Heart left ventricle (tissue), 13 donors: ENCODE measurements around the gene STK24.

Experiments
- CTCF ChIP-seq, 12 donors: fragments of 200-600 bp; sonication (generic) in 4 of 12; IDR thresholded peaks; one replicate each; pipeline versions ENCODE4 v1.5.0 to v1.8.0; 2018 to 2022; ENCODE audit warnings: antibody characterized with exemption in 12 of 12, mild to moderate bottlenecking in 5 of 12
- POLR2A ChIP-seq, 2 donors: fragments of 450-650 bp; IDR thresholded peaks; one replicate each; pipeline ENCODE4 v1.6.1; 2017; ENCODE audit warnings: antibody characterized with exemption in 2 of 2, mild to moderate bottlenecking in 2 of 2, moderate library complexity in 2 of 2
- donor health status: ischemic (EF 13 %, LVEDD 7.1; RV severe dilation, severe dysfunction).
- donor health status: DM: no; HTN: yes; CAD: no.
- donor health status: DM: no; HTN: no; CAD: no.
- donor health status: ischemic (EF 25% LVEDD 6.9; RV normal size, moderate dysfunction).
- donor health status: ischemic (EF 25% LVEDD 5.7; RV mildly dilated, moderate dysfunction).
- donor health status: ischemic (EF 35%, LVEDD 5.7; RV mildly dilated, moderate dysfunction).
- donor health status: nonischemic (EF 11% LVEDD 7.7; RV severe dilation, severe dysfunction).
- donor health status: DM: yes; HTN: yes; CAD: no.
- donor health status: PGD.
- donor health status: ischemic (EF 29% LVEDD 5.4; RV normal size, mild dysfunction).
- donor health status: nonischemic (EF 23%, LVEDD 6.1; RV moderate dilation, normal function).

DNA sequence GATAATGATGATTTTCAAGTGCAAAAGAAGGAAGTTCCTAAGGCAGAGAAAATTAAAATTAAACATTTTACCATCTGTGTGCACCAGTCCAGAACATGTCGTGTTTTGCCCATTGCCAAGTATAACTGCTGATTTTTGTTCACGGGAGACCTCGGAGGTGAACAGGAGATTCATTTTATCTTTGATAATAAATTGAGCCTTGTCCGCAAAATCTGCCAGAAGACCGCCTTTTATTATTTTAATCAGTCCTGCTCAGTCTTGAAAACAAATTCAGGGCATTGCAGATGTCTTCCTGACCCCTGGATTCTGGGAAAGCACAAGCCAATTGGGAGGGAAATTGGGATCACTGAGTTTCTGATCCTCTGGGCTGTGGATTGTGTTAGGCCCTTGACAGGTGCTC, 165.9 kb downstream of the STK24 start:
- no peak for TF ChIP-seq CTCF (IDR thresholded peaks at IDR 0.05)
- no peak for TF ChIP-seq POLR2A (IDR thresholded peaks at IDR 0.05)
